HG03378 (cell line): ENCODE measurements around the gene SPIRE2.

ENCODE experiments used
- ATAC-seq: cut with Tn5 transposase; IDR thresholded peaks from one replicate; pipeline ENCODE4 v1.9.1; 2021; ENCODE audit warnings: mild to moderate bottlenecking, moderate library complexity; ENCODE audit not compliant: unreplicated experiment

The SPIRE2 gene

GRCh38 chr16:89893642-89894548 is 65.6 kb downstream of the SPIRE2 start:
- no peak for ATAC-seq

- ATAC-seq = no peak
Observed at GRCh38 chr16:89895482-89896250, 67.4 kb downstream of the SPIRE2 start.

- no peak for ATAC-seq
Observed at GRCh38 chr16:89897204-89897603, 68.9 kb downstream of the SPIRE2 start.

GRCh38 chr16:89898201-89898967 is 70.1 kb downstream of the SPIRE2 start:
- no peak for ATAC-seq

- ATAC-seq = no peak
Observed at GRCh38 chr16:89899879-89900481, 71.7 kb downstream of the SPIRE2 start.

GRCh38 chr16:89900885-89901284 is 72.6 kb downstream of the SPIRE2 start:
- ATAC-seq = no peak

- ATAC-seq = no peak
Observed at GRCh38 chr16:89902980-89903379, 74.7 kb downstream of the SPIRE2 start.

- ATAC-seq = no peak
Observed at GRCh38 chr16:89903908-89904515, 75.7 kb downstream of the SPIRE2 start.

GRCh38 chr16:89904606-89905510 is 76.6 kb downstream of the SPIRE2 start:
- no peak for ATAC-seq

GRCh38 chr16:89905511-89906139 is 77.3 kb downstream of the SPIRE2 start:
- no peak for ATAC-seq

- ATAC-seq = no peak
Observed at GRCh38 chr16:89906140-89907025, 78.1 kb downstream of the SPIRE2 start.

- ATAC-seq = no peak
Observed at GRCh38 chr16:89907055-89907814, 79.0 kb downstream of the SPIRE2 start.

GRCh38 chr16:89908236-89908635 is 80.0 kb downstream of the SPIRE2 start:
- ATAC-seq = no peak

GRCh38 chr16:89909777-89910716 is 81.8 kb downstream of the SPIRE2 start:
- ATAC-seq = no peak

- ATAC-seq = no peak
Observed at GRCh38 chr16:89910717-89911354, 82.6 kb downstream of the SPIRE2 start.

- ATAC-seq = no peak
Observed at GRCh38 chr16:89911375-89911774, 83.1 kb downstream of the SPIRE2 start.
